ENCODE measurements around the gene CTSA.
"Not testable (repeated sequence)": the region's sequence is repeated elsewhere in the genome, so short reads cannot be mapped to it uniquely, and the experiment has no call there.

The CTSA gene

GRCh38 chr20:45918779-45919537 is 27.8 kb downstream of the CTSA start:
- DNase-seq, result no peak

- DNase-seq, result no peak
Observed at GRCh38 chr20:45919542-45920399, 28.6 kb downstream of the CTSA start.

DNA sequence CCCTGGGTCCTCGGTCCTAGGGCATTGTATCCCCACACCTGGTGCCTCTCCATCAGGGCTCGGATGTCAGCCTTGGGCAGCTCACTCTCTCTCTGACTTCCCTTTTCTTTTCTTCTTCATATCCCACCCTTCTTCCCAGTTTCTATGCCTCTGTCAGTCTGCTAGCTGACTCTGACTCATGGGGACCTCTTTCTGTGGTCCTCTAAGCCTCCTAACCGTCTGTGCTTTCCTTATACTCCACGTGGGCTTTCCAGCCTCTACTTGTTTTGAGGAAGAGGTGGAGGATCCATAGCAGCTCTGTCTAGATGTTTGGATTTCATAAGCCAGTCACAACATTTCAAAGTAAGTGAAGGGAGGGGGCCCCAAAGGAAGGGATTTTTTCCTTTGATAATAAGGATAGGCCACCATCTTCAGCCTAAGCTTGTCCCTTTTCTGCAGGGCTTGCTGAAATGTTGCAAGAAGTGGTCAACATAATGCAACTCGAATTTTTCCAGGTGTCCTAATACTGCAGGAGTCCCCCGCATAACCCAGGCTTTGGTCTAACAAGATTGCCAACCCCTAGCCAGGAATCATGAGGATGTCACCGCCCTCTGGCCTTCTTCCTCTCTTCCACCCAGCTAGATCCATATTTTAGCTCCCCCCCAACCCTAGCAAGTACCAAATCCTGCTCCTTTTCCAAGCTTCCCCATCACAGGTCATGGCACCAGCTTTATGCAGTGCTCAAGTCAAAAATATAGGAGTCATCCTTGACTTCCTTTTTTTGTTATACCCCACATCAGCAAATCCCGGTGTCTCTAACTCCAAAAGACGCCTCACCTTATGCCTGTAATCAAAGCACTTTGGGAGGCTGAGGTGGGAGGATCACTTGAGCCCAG is 29.6 kb downstream of the CTSA start:
- no peak for DNase-seq

DNA sequence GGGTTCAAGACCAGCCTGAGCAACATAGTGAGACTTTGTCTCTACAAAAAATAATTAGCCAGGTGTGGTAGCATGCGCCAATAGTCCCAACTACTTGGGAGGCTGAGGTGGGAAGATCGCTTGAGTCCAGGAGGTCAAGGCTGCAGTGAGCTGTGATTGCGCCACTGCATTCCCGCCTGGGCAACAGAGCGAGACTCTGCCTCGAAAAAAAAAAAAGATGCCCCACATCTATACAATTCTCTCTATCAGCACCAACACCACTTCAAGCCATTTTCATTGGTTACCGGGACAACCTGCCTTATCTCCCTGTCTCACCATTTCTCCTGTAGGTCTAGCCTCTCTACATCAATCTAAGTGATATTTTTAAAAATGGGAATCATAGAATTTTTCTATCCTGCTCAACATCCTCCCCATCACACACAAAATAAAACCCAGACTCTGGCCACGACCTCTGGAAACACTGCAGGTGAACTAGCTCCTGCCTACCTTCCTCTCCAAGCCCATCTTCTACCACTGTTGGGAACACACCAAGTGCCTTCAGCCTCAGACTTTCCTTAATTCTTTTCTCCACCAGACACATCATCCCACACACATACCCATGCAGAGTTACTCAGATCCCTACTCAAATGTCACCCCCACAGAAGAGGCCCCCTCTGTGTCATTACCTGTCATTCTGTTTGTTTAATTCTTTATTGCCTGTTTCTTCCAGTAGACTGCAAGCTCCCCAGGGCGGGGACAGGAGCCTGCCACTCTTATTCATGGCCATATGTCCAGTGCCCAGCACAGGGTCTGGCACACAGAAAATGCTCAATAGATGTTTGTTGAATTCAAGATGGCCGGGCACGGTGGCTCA is 30.4 kb downstream of the CTSA start:
- DNase-seq, result no peak

DNA sequence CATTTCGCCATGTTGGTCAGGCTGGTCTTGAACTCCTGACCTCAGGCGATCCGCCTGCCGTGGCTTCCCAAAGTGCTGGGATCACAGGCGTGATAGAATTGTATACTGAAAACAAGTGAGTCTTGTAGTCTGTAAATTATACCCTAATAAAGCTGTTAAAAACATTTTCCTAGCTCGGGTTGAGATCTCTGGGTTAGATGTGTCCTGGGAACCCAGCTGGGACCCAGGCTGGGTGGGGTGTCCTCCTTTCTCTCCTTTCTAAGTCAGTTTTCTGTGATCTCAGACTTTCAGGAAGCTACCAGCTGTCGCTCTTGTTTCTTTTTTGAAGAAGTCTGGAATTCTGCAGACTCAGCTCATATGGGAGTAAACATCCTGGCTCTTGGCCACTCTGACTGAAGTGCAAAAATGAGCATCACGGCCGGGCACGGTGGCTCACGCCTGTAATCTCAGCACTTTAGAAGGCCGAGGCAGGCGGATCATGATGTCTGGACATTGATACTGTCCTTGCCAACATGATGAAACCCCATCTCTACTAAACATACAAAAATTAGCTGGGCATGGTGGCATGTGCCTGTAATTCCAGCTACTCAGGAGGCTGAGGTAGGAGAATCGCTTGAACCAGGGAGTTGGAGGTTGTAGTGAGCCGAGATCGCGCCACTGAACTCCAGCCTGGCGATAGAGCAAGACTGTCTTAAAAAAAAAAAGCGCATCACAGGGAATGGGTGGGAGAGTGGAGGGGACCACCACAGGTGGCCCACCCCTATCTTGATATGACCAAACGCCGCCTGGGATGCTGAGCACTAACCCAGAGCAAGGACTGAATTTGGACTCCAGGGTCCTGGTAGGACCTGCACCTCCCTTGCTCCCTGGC is 33.5 kb downstream of the CTSA start:
- DNase-seq, result no peak

DNA sequence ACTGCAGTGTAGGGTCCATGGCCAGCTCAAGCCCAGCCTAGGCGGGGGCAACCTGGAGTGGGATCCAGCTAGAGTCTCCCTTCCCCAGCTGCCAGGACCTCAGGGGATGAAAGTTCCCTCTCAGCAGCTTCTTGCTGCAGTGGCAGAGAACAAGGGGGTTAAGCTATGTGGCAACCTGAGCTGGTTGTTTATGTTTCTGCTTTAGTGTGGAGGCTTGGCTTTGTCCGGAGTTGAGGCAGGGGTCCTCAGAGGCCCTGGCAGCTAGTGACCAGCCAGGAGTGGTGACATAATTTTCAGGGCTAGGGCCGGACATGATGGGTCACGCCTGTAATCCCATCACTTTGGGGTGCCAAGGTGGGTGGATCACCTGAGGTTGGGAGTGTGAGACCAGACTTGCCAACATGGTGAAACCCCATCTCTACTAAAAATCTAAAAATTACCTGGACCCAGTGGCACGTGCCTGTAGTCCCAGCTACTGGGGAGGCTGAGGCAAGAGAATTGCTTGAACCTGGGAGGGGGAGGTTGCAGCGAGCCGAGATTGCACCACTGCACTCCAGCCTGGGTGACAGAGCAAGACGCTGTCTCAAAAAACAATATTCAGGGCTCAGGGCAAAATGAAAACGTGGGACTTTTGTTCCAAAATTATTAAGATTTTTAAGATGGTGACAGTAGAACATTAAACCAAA is 34.8 kb downstream of the CTSA start:
- no peak for DNase-seq

DNA sequence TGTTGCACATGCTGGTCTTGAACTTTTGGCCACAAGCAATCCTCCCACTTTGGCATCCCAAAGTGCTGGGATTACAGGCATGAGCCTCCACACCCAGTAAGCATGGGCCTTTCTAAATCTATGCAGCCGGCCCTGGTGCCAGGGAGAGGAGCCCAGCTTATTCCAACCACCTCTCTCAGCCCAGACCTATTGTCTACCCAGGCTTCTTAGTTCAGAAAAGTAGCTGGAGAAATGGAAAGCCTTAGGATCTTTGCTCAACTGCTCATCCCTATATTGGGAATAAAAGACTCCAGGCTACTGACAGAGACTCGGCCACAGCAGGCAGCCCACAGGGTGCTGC is 35.6 kb downstream of the CTSA start:
- no peak for DNase-seq

GRCh38 chr20:45927071-45927878 is 36.1 kb downstream of the CTSA start:
- no peak for DNase-seq

- DNase-seq, result not testable (repeated sequence)
Observed at GRCh38 chr20:45931680-45932079, 40.5 kb downstream of the CTSA start.

- peak; percentile 57 for DNase-seq
Observed at GRCh38 chr20:45933266-45934045, 42.3 kb downstream of the CTSA start.

DNA sequence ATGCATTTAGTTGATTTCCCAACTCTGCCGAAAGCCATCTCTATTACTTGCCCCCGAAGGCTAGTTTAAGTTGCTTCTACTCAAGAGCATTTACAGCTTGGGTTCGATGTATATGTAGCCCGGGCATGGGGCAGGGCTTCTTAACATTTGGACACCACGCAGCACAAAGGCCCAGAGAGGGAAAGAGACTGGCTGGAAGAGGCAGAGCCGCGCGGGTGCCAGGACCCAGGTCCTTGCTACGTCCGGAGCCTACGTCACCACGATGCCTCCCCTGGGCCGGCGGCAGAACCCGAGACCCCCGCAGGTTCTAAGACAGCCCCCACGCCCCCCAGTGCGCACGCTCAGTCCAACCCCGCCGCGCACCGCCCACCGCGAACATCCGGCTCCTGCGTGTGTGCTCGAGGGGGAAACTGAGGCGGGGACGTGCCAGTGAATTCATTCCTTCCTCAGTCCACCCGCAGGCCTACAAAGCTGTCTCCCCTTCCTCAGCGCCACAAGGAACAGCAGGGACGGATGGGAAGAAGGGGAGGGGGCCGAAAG is 43.0 kb downstream of the CTSA start:
- no peak for DNase-seq

DNA sequence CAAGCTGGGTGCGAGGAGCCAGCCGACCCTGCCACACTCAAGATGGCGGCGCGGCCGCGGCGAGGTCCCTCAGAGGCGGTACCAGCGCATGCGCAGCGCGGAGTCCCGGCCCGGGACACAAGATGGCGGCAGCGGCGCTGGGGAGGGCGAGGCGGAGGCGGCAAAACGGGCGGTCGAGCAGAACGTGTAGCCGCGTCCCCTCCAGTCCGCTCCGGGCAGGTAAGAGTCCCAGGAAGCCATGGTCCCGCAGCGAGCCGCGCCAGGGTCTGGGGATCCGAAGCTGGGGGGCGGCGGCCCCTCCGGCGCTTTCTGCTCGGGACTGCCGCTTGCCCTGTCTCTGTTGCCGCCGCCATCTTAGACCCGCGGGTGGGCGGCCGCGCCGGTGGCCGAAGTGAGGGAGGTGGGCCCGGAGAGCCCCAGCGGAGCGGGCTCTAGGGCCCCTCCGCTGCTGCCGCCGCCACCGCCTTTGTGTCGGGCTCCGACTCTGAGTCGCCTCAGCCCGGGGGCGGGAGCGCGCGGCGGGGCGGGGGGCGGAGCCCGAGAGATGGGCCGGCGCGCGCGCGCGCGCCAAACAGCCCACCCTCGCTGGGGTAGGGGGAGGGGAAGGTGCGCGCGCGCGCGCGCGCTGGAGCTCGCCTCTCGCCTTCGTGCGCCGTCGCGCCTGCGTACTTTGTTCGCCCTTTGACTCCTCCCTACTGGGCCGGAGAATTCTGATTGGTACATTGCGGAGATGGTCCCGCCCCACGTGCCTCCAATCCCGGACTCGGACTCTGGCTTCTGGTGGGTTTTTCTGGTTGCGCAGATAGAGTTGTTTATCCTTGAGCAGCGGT is 43.7 kb downstream of the CTSA start, which contains the start of gene PCIF1:
PCIF1 (plus strand) TSS at position 98 of the 830 bp plus-strand sequence. CDS start 4,317 bp downstream, outside the sequence.
- peak; percentile 96 for DNase-seq

- DNase-seq, result no peak
Observed at GRCh38 chr20:45935416-45936046, 44.4 kb downstream of the CTSA start.

DNA sequence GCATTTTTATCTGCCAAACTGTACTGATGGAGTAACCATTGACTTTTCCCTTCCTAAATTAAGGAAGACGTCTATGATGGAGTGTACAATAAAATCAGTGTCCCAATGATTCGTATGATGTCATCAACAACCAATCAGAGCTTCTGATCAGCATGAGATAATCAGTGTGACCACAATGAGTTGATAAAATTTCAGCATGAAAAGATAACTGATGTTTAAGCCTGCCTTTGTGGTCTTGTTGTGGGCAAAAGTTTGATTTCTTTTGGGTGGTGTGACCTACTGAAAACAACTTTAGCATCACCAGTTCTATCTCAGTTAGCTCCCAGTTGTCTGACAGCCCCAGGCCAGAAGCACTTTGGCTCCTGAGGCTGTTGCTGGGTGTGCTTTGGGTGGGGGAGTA is 46.6 kb downstream of the CTSA start:
- no peak for DNase-seq

- DNase-seq, result no peak
Observed at GRCh38 chr20:45938727-45939438, 47.7 kb downstream of the CTSA start.

DNA sequence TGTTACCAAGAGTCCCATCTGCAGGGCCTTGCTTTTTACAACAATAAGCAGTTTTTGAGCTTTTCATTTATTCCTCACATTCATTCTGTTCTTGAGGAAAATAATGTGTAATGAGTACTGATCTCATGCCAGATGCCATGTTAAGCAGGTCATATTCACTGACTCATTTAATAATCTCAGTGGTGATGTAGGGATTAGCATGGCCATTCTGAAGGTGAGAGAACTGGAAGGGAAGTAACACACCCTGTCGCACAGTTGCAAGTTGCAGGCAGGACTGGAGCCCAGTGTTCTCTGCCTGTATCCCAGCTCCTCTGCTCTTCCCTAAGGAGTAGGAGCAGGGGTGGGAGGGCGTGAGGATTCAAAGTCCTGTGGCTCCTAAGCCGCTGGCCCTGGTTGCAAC is 48.9 kb downstream of the CTSA start:
- no peak for DNase-seq

All from activated naive CD4-positive, alpha-beta T cell treated with Interleukin-2 at 50 U/mL for 16 hours (primary cell).